Fibroblast of the aortic adventitia (primary cell): ENCODE measurements around the gene POLR2L. TPM values are rescaled to one million over a fixed set of nuclear protein-coding genes. Genes with fewer than 3 reads are reported as not detected.
A peak's percentile ranks its signal among the peaks of the same experiment; 100 is the strongest.

Source experiments
- DNase-seq: peaks from one replicate; pipeline ENCODE4 v3.0.0-alpha.2; 2010; ENCODE audit warnings: low read depth
- H3K4me3 ChIP-seq: 2 replicates; pipeline ENCODE4 v1.5.1; 2011; ENCODE audit warnings: low read depth, mild to moderate bottlenecking, control low read depth, low read length, moderate library complexity
- CTCF ChIP-seq: IDR thresholded peaks from 2 replicates; pipeline ENCODE4 v1.5.1; 2011; ENCODE audit warnings: mild to moderate bottlenecking, low read length, control low read depth, inconsistent platforms; ENCODE audit not compliant: insufficient read depth
- total RNA-seq: library from RNA; depleted of rRNA; stranded (reverse); fragments of >200 nt; gene quantifications from 2 replicates; pipeline ENCODE4 v1.2.3, GENCODE V29; 2012; ENCODE audit warnings: low replicate concordance

The POLR2L gene
- total RNA-seq, 1 donor = 135 TPM

- DNase-seq = no peak
- no peak overlapping the region for H3K4me3 ChIP-seq
- no peak for TF ChIP-seq CTCF
Observed at GRCh38 chr11:875769-876301, 33.5 kb upstream of the POLR2L start.

- no peak for DNase-seq
- no peak for TF ChIP-seq CTCF
- H3K4me3 ChIP-seq = no peak overlapping the region
Observed at GRCh38 chr11:875203-875602, 32.9 kb upstream of the POLR2L start.

GRCh38 chr11:873706-874105 lies 31.4 kb upstream of the POLR2L start:
- H3K4me3 ChIP-seq = no peak overlapping the region
- no peak for DNase-seq
- no peak for TF ChIP-seq CTCF

- no peak overlapping the region for H3K4me3 ChIP-seq
- no peak for TF ChIP-seq CTCF
- no peak for DNase-seq
Observed at GRCh38 chr11:872799-873198, 30.5 kb upstream of the POLR2L start.

GRCh38 chr11:871472-871871 lies 29.1 kb upstream of the POLR2L start:
- no peak overlapping the region for H3K4me3 ChIP-seq
- DNase-seq = no peak
- no peak for TF ChIP-seq CTCF

GRCh38 chr11:870418-870817 lies 28.1 kb upstream of the POLR2L start:
- no peak overlapping the region for H3K4me3 ChIP-seq
- no peak for TF ChIP-seq CTCF
- DNase-seq = no peak

GRCh38 chr11:870127-870413 lies 27.7 kb upstream of the POLR2L start:
- no peak overlapping the region for H3K4me3 ChIP-seq
- no peak for DNase-seq
- peak; percentile 2 for TF ChIP-seq CTCF
